ENCODE data around the gene ATP1A2.

The ATP1A2 gene

DNA sequence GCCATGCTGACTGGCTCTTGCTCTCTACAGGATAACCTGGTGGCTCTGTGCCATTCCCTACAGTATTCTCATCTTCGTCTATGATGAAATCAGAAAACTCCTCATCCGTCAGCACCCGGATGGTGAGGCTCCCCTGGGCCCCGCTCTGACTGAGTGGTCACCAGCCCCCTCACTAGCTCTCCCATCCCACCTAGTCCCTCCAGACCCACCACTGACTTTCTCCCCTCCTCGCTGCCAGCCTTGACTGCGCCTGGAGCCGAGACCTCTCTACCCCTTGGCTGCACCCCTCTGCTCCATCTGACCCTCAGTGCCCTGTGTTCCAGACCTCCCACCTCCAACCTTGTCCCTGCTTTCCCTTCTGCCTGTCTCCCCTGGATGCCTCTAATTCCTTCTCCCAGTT lies 70.7 kb downstream of the ATP1A2 start:
- H3K9me3 ChIP-seq (ENCODE audit: insufficient read depth, low read length) = no peaks in the 10 kb centered on the region
- H3K36me3 ChIP-seq (ENCODE audit: low read length) = no peaks in the 10 kb centered on the region
- no peaks in the 10 kb centered on the region for H3K27me3 ChIP-seq (ENCODE audit: low read length)
- no peak overlapping the region for H2AFZ ChIP-seq (ENCODE audit: low read depth, low read length, severe bottlenecking)
- H3F3A ChIP-seq (ENCODE audit: insufficient read depth) = no peaks in the 10 kb centered on the region
- no peak overlapping the region for H3K9ac ChIP-seq (ENCODE audit: low read length)
- no peak overlapping the region for H3K27ac ChIP-seq (ENCODE audit: low read depth, low read length)
- no peaks in the 10 kb centered on the region for H3K79me2 ChIP-seq (ENCODE audit: insufficient read depth, low read length)
- no peaks in the 10 kb centered on the region for H3K9me2 ChIP-seq (replicated peaks; ENCODE audit: insufficient read depth, low read length)
- no peak overlapping the region for H3K4me2 ChIP-seq (ENCODE audit: low read depth, low read length, poor library complexity, severe bottlenecking)
- H3K4me3 ChIP-seq (ENCODE audit: insufficient read depth, low read length, poor library complexity, severe bottlenecking) = no peak overlapping the region
- no peaks in the 10 kb centered on the region for H4K20me1 ChIP-seq (ENCODE audit: low read depth, low read length)
- TF ChIP-seq EZH2phosphoT487 (conservative IDR thresholded peaks at IDR 0.05; ENCODE audit: low read length) = no peak
- TF ChIP-seq, protein P1, sequence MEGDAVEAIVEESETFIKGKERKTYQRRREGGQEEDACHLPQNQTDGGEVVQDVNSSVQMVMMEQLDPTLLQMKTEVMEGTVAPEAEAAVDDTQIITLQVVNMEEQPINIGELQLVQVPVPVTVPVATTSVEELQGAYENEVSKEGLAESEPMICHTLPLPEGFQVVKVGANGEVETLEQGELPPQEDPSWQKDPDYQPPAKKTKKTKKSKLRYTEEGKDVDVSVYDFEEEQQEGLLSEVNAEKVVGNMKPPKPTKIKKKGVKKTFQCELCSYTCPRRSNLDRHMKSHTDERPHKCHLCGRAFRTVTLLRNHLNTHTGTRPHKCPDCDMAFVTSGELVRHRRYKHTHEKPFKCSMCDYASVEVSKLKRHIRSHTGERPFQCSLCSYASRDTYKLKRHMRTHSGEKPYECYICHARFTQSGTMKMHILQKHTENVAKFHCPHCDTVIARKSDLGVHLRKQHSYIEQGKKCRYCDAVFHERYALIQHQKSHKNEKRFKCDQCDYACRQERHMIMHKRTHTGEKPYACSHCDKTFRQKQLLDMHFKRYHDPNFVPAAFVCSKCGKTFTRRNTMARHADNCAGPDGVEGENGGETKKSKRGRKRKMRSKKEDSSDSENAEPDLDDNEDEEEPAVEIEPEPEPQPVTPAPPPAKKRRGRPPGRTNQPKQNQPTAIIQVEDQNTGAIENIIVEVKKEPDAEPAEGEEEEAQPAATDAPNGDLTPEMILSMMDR (IDR thresholded peaks at IDR 0.05; ENCODE audit: insufficient read depth, low read length, poor library complexity, severe bottlenecking) = no peak

- Histone ChIP-seq H3F3A (ENCODE audit: insufficient read depth) (no peaks in the 10 kb centered on the region), H2AFZ (ENCODE audit: low read depth, low read length, severe bottlenecking) (no peak overlapping the region), H3K27me3 (ENCODE audit: low read length) (no peaks in the 10 kb centered on the region), H4K20me1 (ENCODE audit: low read depth, low read length) (no peaks in the 10 kb centered on the region), H3K4me2 (ENCODE audit: low read depth, low read length, poor library complexity, severe bottlenecking) (no peak overlapping the region), H3K9ac (ENCODE audit: low read length) (no peak overlapping the region), H3K79me2 (ENCODE audit: insufficient read depth, low read length) (no peaks in the 10 kb centered on the region), H3K4me3 (ENCODE audit: insufficient read depth, low read length, poor library complexity, severe bottlenecking) (no peak overlapping the region), H3K27ac (ENCODE audit: low read depth, low read length) (no peak overlapping the region), H3K9me2 (replicated peaks; ENCODE audit: insufficient read depth, low read length) (no peaks in the 10 kb centered on the region), H3K36me3 (ENCODE audit: low read length) (no peaks in the 10 kb centered on the region), H3K9me3 (ENCODE audit: insufficient read depth, low read length) (no peaks in the 10 kb centered on the region)
- TF ChIP-seq, protein P1 (IDR thresholded peaks at IDR 0.05; ENCODE audit: insufficient read depth, low read length, poor library complexity, severe bottlenecking) = no peak
- no peak for TF ChIP-seq EZH2phosphoT487 (conservative IDR thresholded peaks at IDR 0.05; ENCODE audit: low read length)
Observed at GRCh38 chr1:160186729-160187128, 71.2 kb downstream of the ATP1A2 start.

DNA sequence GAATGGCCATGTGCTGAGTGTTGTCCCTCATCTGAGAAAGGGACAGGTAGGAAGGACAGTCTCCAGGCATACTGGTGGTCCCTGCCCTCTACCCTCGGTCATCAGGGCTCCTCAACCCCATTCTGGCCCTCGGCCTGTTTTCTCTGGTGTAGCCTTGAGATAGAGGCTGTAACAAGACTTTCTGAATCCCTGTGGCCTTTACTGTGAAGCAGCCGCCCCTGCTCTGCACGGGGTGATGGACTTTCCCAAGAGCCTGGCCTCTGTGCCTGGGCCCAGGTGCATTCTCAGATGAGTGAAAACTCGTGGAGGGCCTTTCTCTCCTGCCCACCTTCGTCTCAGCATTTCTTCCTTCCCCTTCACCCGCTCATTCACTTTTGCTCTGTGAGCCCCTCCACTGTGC lies 71.8 kb downstream of the ATP1A2 start:
- no peaks in the 10 kb centered on the region for H3K27me3 ChIP-seq (ENCODE audit: low read length)
- no peaks in the 10 kb centered on the region for H3K36me3 ChIP-seq (ENCODE audit: low read length)
- no peak for TF ChIP-seq EZH2phosphoT487 (conservative IDR thresholded peaks at IDR 0.05; ENCODE audit: low read length)
- TF ChIP-seq, protein P1 (IDR thresholded peaks at IDR 0.05; ENCODE audit: insufficient read depth, low read length, poor library complexity, severe bottlenecking) = no peak
- no peaks in the 10 kb centered on the region for H3K79me2 ChIP-seq (ENCODE audit: insufficient read depth, low read length)
- H3F3A ChIP-seq (ENCODE audit: insufficient read depth) = no peaks in the 10 kb centered on the region
- no peaks in the 10 kb centered on the region for H4K20me1 ChIP-seq (ENCODE audit: low read depth, low read length)
- H3K4me3 ChIP-seq (ENCODE audit: insufficient read depth, low read length, poor library complexity, severe bottlenecking) = no peak overlapping the region
- H2AFZ ChIP-seq (ENCODE audit: low read depth, low read length, severe bottlenecking) = no peak overlapping the region
- H3K9me2 ChIP-seq (replicated peaks; ENCODE audit: insufficient read depth, low read length) = no peaks in the 10 kb centered on the region
- H3K27ac ChIP-seq (ENCODE audit: low read depth, low read length) = no peak overlapping the region
- no peak overlapping the region for H3K4me2 ChIP-seq (ENCODE audit: low read depth, low read length, poor library complexity, severe bottlenecking)
- H3K9ac ChIP-seq (ENCODE audit: low read length) = no peak overlapping the region
- H3K9me3 ChIP-seq (ENCODE audit: insufficient read depth, low read length) = no peaks in the 10 kb centered on the region

Data from SU-DHL-6 (cell line).